Mesendoderm (in vitro differentiated cells): ENCODE measurements around the gene MPV17.
"Not testable (repeated sequence)": the region's sequence is repeated elsewhere in the genome, so short reads cannot be mapped to it uniquely, and the experiment has no call there.

Experiments
- DNase-seq: peaks from one replicate; pipeline ENCODE4 v3.0.0; 2013
- H2AK5ac ChIP-seq: 2 replicates; pipeline ENCODE4 v1.6.1; 2013; ENCODE audit warnings: low read length, inconsistent platforms
- H2BK120ac ChIP-seq: 2 replicates; pipeline ENCODE4 v1.6.1; 2013; ENCODE audit warnings: low read depth, mild to moderate bottlenecking, low read length, moderate library complexity, mixed read lengths
- H2BK15ac ChIP-seq: replicated peaks from 2 replicates; pipeline ENCODE4 v1.6.1; 2013; ENCODE audit warnings: low read depth, mild to moderate bottlenecking, moderate library complexity
- H2BK5ac ChIP-seq: 2 replicates; pipeline ENCODE4 v1.6.1; 2013; ENCODE audit warnings: low read length, inconsistent platforms
- H3K18ac ChIP-seq: 2 replicates; pipeline ENCODE4 v1.6.1; 2013; ENCODE audit warnings: mild to moderate bottlenecking, low read length, mixed read lengths
- H3K23ac ChIP-seq: one replicate; pipeline ENCODE4 v1.6.1; 2013; ENCODE audit warnings: low read length
- H3K27ac ChIP-seq: 2 replicates; pipeline ENCODE4 v1.5.1; 2013; ENCODE audit warnings: low read depth, mild to moderate bottlenecking, inconsistent platforms, low read length, moderate library complexity
- H3K27me3 ChIP-seq: 2 replicates; pipeline ENCODE4 v1.6.1; 2013; ENCODE audit warnings: low read length, control low read depth, mild to moderate bottlenecking, inconsistent platforms; ENCODE audit not compliant: insufficient read depth, poor library complexity
- H3K36me3 ChIP-seq: 2 replicates; pipeline ENCODE4 v1.6.1; 2013; ENCODE audit warnings: low read length, inconsistent platforms; ENCODE audit not compliant: control insufficient read depth, insufficient read depth
- H3K4ac ChIP-seq: one replicate; pipeline ENCODE4 v1.6.1; 2013; ENCODE audit warnings: low read depth, mild to moderate bottlenecking, low read length, moderate library complexity
- H3K4me1 ChIP-seq: 2 replicates; pipeline ENCODE4 v1.6.1; 2013; ENCODE audit warnings: low read depth, low read length, inconsistent platforms; ENCODE audit not compliant: control insufficient read depth
- H3K4me2 ChIP-seq: 2 replicates; pipeline ENCODE4 v1.6.1; 2013; ENCODE audit warnings: low read length
- H3K4me3 ChIP-seq: 2 replicates; pipeline ENCODE4 v1.5.1; 2013; ENCODE audit warnings: mild to moderate bottlenecking, low read length
- H3K56ac ChIP-seq: one replicate; pipeline ENCODE4 v1.6.1; 2013; ENCODE audit warnings: low read length
- H3K79me1 ChIP-seq: 2 replicates; pipeline ENCODE4 v1.6.1; 2013; ENCODE audit warnings: low read length, inconsistent platforms
- H3K79me2 ChIP-seq: 2 replicates; pipeline ENCODE4 v1.6.1; 2013; ENCODE audit warnings: mild to moderate bottlenecking, low read length; ENCODE audit not compliant: control insufficient read depth, insufficient read depth
- H3K9ac ChIP-seq: 2 replicates; pipeline ENCODE4 v1.6.1; 2013; ENCODE audit warnings: low read length, inconsistent platforms
- H4K5ac ChIP-seq: one replicate; pipeline ENCODE4 v1.6.1; 2013; ENCODE audit warnings: low read length
- H4K8ac ChIP-seq: one replicate; pipeline ENCODE4 v1.6.1; 2013; ENCODE audit warnings: low read depth, mild to moderate bottlenecking, control low read depth, low read length, moderate library complexity
- WGBS: extraction: QIAGEN DNeasy Blood & Tissue Kit; methylation state at CpG from one replicate; pipeline ENCODE4 v1.1.7; 2013; ENCODE audit warnings: low lambda C conversion rate, missing lambda C conversion rate; ENCODE audit not compliant: insufficient coverage; ENCODE audit errors: extremely low coverage; 5-methylcytosine and 5-hydroxymethylcytosine counted together

Gene MPV17

DNA sequence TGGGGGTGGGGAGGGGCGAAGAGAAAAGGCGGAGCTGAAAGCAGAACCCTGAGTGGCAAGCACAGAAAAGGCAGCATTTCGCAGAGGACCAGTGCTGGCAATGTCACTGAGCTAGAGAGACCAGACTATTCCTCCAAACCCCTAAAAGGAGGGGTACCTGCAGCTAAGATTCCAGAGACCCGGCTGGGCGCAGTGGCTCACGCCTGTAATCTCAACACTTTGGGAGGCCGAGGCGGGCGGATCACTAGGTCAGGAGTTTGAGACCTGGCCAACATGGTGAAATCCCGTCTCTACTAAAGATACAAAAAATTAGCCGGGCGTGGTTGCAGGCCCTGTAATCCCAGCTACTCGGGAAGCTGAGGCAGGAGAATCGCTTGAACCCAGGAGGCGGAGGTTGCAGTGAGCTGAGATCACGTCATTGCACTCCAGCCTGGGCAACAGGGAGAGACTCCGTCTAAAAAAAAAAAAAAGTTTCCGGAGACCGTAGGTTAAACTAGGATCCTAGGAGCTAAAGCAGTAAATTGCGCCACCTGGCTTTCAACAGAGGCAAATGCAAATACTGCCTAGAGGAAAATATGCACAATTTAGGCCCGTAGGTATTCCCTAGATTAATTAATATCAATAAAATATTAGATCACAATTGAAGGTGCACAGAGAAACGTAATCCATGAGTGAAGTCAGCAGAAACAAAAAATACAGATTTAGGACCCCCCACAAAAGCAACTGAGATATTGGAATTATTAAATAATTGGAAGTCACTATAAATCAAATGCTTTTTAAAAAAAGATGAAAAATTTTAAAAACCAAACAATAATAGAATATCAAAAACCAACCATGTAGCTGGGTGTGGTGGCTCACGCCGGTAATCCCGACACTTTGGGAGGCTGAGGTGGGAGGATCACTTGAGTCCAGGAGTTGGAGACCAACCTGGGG lies 19.5 kb downstream of the MPV17 start:
- Histone ChIP-seq H3K79me2 (no peaks in the 10 kb centered on the region), H3K4me3 (no peak overlapping the region), H2AK5ac (no peak overlapping the region), H2BK5ac (no peak overlapping the region), H4K8ac (no peak overlapping the region), H3K4me1 (no peaks in the 10 kb centered on the region), H2BK120ac (no peak overlapping the region), H3K4me2 (no peak overlapping the region), H3K56ac (peak overlapping the region; percentile 56), H3K27me3 (peaks cover 21% of the 10 kb centered on the region), H3K36me3 (no peaks in the 10 kb centered on the region), H3K9ac (peak overlapping the region; percentile 44), H3K79me1 (no peaks in the 10 kb centered on the region), H3K4ac (no peak overlapping the region), H4K5ac (no peak overlapping the region), H3K18ac (no peak overlapping the region), H3K27ac (no peak overlapping the region), H2BK15ac (no peak overlapping the region), H3K23ac (no peak overlapping the region)
- WGBS: no CpG with 5 or more reads among the region's 25 CpGs
- peak; percentile 85 for DNase-seq

DNA sequence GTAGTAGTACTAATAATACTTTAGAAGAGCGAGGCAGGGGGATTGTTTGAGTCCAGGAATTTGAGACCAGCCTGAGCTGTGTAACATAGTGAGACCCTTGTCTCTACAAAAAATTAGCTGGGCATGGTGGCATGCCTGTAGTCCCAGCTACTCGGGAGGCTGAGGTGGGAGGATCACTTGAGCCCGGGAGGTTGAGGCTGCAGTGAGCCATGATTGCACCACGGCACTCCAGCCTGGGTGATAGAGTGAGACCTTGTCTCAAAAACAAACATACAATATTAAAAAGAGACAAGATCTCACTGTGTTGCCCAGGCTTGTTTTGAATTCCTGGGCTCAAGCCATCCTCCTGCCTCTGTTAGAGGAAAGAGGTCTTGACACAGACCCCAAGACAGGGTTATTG lies 22.3 kb downstream of the MPV17 start:
- H3K79me1 ChIP-seq, H3K79me2 ChIP-seq, H3K23ac ChIP-seq, H3K36me3 ChIP-seq, H3K9ac ChIP-seq, H3K4me2 ChIP-seq, DNase-seq, H2BK120ac ChIP-seq, H3K27me3 ChIP-seq, H2AK5ac ChIP-seq, H3K18ac ChIP-seq, H4K8ac ChIP-seq, H3K4ac ChIP-seq, H3K27ac ChIP-seq, H2BK5ac ChIP-seq, H3K4me3 ChIP-seq, H4K5ac ChIP-seq, H3K56ac ChIP-seq, H2BK15ac ChIP-seq, H3K4me1 ChIP-seq: not testable (repeated sequence)
- no CpG with 5 or more reads among the region's 4 CpGs for WGBS

DNA sequence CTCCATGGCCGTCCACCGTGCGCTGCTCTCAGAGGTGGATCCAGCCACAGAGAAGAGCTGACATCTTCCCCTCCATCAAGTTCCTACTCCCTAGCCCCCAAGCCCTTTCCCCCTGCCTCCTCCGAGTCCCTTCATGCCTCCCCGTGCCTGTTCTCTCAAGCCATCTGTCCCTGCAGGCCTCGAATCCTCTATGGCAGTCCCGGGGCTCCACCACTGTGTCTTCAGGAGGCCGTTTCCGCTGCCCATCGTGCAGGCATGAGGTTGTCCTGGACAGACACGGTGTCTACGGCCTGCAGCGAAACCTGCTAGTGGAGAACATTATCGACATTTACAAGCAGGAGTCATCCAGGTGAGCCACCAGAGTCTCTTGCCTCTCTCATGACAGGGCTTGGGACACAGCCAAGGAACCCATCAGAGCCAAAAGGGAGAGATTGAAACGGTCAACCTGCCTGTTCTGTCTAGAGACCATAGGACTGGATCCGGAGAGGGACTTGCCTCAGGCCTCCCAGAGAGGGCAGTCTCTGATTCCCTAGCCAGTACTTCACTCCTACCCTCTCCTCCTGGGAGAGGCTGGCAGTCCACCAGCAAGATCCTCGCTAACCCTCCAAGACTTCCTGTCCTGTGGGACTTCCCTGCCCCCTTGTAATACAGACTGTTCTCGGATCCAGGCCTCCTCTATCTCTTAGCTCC lies 24.4 kb downstream of the MPV17 start:
- no peak overlapping the region for H2BK120ac ChIP-seq
- no peak overlapping the region for H3K23ac ChIP-seq
- no peaks in the 10 kb centered on the region for H3K36me3 ChIP-seq
- H2BK5ac ChIP-seq: no peak overlapping the region
- H3K79me1 ChIP-seq: no peaks in the 10 kb centered on the region
- WGBS: no CpG with 5 or more reads among the region's 18 CpGs
- H3K4me1 ChIP-seq: no peaks in the 10 kb centered on the region
- H3K4me3 ChIP-seq: no peak overlapping the region
- no peak overlapping the region for H2BK15ac ChIP-seq
- no peak overlapping the region for H2AK5ac ChIP-seq
- no peak overlapping the region for H3K9ac ChIP-seq
- DNase-seq: no peak
- H3K79me2 ChIP-seq: no peaks in the 10 kb centered on the region
- H4K5ac ChIP-seq: no peak overlapping the region
- no peak overlapping the region for H3K27ac ChIP-seq
- H3K56ac ChIP-seq: no peak overlapping the region
- H3K27me3 ChIP-seq: no peaks in the 10 kb centered on the region
- H3K4ac ChIP-seq: no peak overlapping the region
- no peak overlapping the region for H3K18ac ChIP-seq
- H3K4me2 ChIP-seq: no peak overlapping the region
- H4K8ac ChIP-seq: no peak overlapping the region

DNA sequence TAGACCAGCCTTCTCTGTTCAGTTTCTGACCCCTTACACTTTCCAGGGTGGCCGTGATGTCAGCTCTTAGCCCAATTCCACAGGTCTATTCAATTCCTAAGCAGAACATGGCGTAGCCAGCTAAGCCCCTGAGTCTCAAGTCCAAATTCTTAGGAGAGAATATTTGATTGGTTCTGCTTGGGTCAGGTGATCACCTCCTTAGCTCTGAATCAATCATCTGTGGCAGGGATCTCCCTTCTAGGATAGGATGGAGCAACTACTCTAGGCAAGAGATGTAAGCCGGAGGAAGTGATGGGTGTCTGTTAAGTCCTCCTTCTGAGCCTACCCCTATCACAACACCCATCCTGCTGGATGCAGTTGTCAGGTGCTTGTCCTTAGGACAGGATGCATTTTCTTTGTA lies 25.7 kb downstream of the MPV17 start:
- H2BK15ac ChIP-seq: no peak overlapping the region
- H3K4ac ChIP-seq: no peak overlapping the region
- no peak overlapping the region for H2BK5ac ChIP-seq
- H4K5ac ChIP-seq: no peak overlapping the region
- no peaks in the 10 kb centered on the region for H3K27me3 ChIP-seq
- no peaks in the 10 kb centered on the region for H3K79me2 ChIP-seq
- H3K4me1 ChIP-seq: peaks cover 2% of the 10 kb centered on the region
- H3K23ac ChIP-seq: no peak overlapping the region
- H2AK5ac ChIP-seq: no peak overlapping the region
- no peak overlapping the region for H2BK120ac ChIP-seq
- DNase-seq: no peak
- no peak overlapping the region for H3K18ac ChIP-seq
- no CpG with 5 or more reads among the region's 3 CpGs for WGBS
- no peak overlapping the region for H3K4me2 ChIP-seq
- H3K36me3 ChIP-seq: no peaks in the 10 kb centered on the region
- H3K4me3 ChIP-seq: no peak overlapping the region
- no peak overlapping the region for H3K27ac ChIP-seq
- H3K79me1 ChIP-seq: no peaks in the 10 kb centered on the region
- no peak overlapping the region for H4K8ac ChIP-seq
- no peak overlapping the region for H3K9ac ChIP-seq
- no peak overlapping the region for H3K56ac ChIP-seq

DNA sequence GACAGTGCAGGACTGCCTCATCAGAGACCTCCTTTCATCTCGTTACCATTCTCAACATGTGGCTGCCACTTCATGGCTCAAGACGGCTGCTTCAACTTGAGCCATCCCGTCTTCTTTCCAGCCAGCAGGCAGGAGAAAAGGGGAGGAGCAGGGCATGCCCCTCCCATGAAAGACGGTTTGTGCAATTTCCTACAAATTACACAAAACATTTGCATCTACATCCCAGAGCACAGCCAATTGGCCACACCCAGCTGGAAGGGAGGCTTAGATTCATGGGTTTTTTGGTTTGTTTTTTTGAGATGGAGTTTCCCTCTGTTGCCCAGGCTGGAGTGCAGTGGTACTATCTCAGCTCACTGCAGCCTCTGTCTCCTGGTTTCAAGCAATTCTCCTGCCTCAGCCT lies 26.4 kb downstream of the MPV17 start:
- Histone ChIP-seq H3K4me3 (no peak overlapping the region), H4K5ac (no peak overlapping the region), H3K79me1 (no peaks in the 10 kb centered on the region), H3K23ac (no peak overlapping the region), H3K9ac (no peak overlapping the region), H2AK5ac (no peak overlapping the region), H2BK15ac (no peak overlapping the region), H4K8ac (no peak overlapping the region), H2BK120ac (no peak overlapping the region), H3K36me3 (no peaks in the 10 kb centered on the region), H2BK5ac (no peak overlapping the region), H3K27me3 (no peaks in the 10 kb centered on the region), H3K4me1 (peaks cover 2% of the 10 kb centered on the region), H3K27ac (no peak overlapping the region), H3K79me2 (no peaks in the 10 kb centered on the region), H3K4me2 (no peak overlapping the region), H3K56ac (no peak overlapping the region), H3K4ac (no peak overlapping the region), H3K18ac (no peak overlapping the region)
- DNase-seq: no peak
- WGBS: no CpG with 5 or more reads among the region's 4 CpGs
